ENCODE data around the gene IGSF22. TPM values are rescaled to one million over a fixed set of nuclear protein-coding genes. Genes with fewer than 3 reads are reported as not detected.

Gene IGSF22
- total RNA-seq, 1 donor from 2014 or later: 0.07 TPM

DNA sequence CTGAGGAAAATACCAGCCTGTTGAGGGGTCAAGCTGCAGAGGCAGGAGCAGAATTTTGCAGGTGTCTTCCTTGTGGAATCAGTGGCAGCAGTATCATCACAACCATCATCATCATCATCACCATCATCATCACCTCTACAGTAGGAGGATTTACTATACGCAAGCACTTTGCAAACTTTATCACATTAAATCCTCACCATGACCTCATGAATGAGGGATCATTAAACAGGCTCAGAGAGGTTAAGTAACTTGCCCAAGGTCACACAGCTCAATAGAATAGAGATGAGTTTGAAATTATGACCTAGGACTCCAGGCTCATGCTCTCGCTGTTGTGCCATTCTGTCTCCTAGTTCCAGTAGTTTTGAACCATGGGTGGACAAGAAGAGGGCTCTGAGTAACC, 40.0 kb upstream of the IGSF22 start:
- Mint-ChIP-seq H3K9me3 (no peaks in the 10 kb centered on the region), H3K36me3 (no peaks in the 10 kb centered on the region), H3K4me1 (ENCODE audit: unreplicated experiment) (no peaks in the 10 kb centered on the region), H3K4me3 (no peak overlapping the region), H3K27ac (no peak overlapping the region), H3K27me3 (peaks cover 8% of the 10 kb centered on the region)
- DNase-seq (ENCODE audit: extremely low spot score, unreplicated experiment): no peak
- TF ChIP-seq, protein P1, sequence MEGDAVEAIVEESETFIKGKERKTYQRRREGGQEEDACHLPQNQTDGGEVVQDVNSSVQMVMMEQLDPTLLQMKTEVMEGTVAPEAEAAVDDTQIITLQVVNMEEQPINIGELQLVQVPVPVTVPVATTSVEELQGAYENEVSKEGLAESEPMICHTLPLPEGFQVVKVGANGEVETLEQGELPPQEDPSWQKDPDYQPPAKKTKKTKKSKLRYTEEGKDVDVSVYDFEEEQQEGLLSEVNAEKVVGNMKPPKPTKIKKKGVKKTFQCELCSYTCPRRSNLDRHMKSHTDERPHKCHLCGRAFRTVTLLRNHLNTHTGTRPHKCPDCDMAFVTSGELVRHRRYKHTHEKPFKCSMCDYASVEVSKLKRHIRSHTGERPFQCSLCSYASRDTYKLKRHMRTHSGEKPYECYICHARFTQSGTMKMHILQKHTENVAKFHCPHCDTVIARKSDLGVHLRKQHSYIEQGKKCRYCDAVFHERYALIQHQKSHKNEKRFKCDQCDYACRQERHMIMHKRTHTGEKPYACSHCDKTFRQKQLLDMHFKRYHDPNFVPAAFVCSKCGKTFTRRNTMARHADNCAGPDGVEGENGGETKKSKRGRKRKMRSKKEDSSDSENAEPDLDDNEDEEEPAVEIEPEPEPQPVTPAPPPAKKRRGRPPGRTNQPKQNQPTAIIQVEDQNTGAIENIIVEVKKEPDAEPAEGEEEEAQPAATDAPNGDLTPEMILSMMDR (conservative IDR thresholded peaks at IDR 0.05): no peak

DNA sequence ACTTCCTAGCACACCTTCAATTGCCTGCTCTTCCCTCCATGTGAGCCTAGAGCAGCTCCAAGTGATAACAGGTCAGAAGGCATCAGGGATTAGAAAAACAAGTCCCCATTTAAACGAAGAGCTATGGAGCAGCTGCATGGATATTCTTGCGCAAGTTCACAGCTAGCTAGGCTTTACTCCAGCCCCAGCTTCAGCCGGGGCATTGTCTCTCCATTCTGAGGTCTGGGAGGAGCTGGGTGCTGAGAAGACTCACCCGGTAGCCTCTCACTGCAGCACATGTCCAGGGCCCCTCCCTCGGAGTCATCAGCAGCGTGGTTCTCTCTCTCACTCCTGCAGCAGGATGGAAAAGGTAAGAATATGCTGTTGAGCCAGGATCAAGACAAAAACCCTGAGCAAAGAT, 39.6 kb upstream of the IGSF22 start:
- H3K36me3 Mint-ChIP-seq: no peaks in the 10 kb centered on the region
- TF ChIP-seq, protein P1 (conservative IDR thresholded peaks at IDR 0.05): no peak
- H3K4me3 Mint-ChIP-seq: no peak overlapping the region
- no peaks in the 10 kb centered on the region for H3K9me3 Mint-ChIP-seq
- DNase-seq (ENCODE audit: extremely low spot score, unreplicated experiment): no peak
- no peaks in the 10 kb centered on the region for H3K4me1 Mint-ChIP-seq (ENCODE audit: unreplicated experiment)
- H3K27ac Mint-ChIP-seq: no peak overlapping the region
- peaks cover 8% of the 10 kb centered on the region for H3K27me3 Mint-ChIP-seq

DNA sequence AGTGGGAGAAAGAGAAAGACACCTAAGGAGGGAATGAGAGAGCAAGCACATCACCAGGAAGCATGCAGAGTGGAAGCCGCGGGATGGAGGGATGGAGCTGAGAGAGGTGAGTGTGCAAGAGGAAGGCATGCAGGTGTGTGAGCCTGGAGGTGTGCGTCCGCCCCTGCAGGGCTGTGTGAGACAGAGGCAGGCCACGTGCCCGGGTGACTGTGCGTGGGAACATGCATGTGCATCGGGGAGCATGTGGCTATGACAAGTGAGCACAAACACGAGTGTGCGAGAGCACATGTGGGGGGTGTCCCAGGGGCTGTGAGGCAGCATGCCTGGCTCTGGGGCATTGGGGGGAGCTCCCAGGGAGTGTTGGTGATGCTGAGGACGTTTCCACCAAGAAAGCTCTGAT, 35.8 kb upstream of the IGSF22 start:
- Mint-ChIP-seq H3K4me1 (ENCODE audit: unreplicated experiment) (no peaks in the 10 kb centered on the region), H3K9me3 (no peaks in the 10 kb centered on the region), H3K4me3 (no peak overlapping the region), H3K27me3 (peaks cover 10% of the 10 kb centered on the region), H3K36me3 (no peaks in the 10 kb centered on the region), H3K27ac (no peak overlapping the region)
- TF ChIP-seq, protein P1 (conservative IDR thresholded peaks at IDR 0.05): no peak
- DNase-seq (ENCODE audit: extremely low spot score, unreplicated experiment): no peak

DNA sequence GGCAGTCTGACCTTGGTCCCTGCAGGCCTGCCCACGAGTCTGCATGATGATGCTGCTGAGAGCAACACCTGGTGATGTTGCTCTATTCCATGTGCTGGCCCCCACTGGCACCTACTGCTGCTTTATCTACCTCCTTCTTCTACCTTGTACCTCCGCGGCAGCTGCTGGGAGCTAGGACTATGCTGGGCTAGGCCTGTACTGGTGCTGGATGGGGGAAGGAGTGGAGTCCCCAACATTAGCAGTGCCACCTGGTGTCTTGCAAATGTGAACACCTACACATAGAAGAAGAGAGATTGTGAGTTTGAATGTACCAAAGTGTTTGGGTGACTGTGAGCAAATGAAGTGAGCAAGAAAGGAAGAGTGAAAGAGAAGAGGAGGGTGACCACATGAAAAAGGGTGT, 35.2 kb upstream of the IGSF22 start:
- H3K36me3 Mint-ChIP-seq: no peaks in the 10 kb centered on the region
- H3K27me3 Mint-ChIP-seq: peaks cover 10% of the 10 kb centered on the region
- no peaks in the 10 kb centered on the region for H3K4me1 Mint-ChIP-seq (ENCODE audit: unreplicated experiment)
- no peak overlapping the region for H3K4me3 Mint-ChIP-seq
- H3K27ac Mint-ChIP-seq: no peak overlapping the region
- TF ChIP-seq, protein P1 (conservative IDR thresholded peaks at IDR 0.05): no peak
- no peaks in the 10 kb centered on the region for H3K9me3 Mint-ChIP-seq
- no peak for DNase-seq (ENCODE audit: extremely low spot score, unreplicated experiment)

DNA sequence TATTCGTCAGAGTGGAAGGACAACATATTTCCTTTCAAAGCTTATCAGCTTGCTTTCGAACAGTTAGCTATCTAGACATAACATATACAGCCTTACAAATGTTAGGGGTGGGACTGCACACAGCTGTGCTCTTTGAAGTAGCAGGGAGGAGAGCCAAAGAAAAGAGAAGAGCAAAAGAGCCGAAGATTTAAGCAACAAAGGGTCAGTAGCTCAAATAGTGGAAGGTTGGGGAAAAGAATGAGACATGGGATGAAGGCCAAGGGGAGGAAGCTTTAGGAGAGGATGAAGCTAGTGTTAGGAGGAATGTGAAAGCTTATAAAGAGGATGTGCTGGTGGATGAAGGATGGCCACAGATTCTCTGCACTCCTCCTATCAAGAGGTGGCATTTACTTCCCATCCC, 31.8 kb upstream of the IGSF22 start:
- TF ChIP-seq, protein P1 (conservative IDR thresholded peaks at IDR 0.05): no peak
- no peak overlapping the region for H3K4me3 Mint-ChIP-seq
- H3K27ac Mint-ChIP-seq: no peak overlapping the region
- no peaks in the 10 kb centered on the region for H3K4me1 Mint-ChIP-seq (ENCODE audit: unreplicated experiment)
- no peak for DNase-seq (ENCODE audit: extremely low spot score, unreplicated experiment)
- no peaks in the 10 kb centered on the region for H3K36me3 Mint-ChIP-seq
- H3K9me3 Mint-ChIP-seq: no peaks in the 10 kb centered on the region
- peaks cover 5% of the 10 kb centered on the region for H3K27me3 Mint-ChIP-seq

DNA sequence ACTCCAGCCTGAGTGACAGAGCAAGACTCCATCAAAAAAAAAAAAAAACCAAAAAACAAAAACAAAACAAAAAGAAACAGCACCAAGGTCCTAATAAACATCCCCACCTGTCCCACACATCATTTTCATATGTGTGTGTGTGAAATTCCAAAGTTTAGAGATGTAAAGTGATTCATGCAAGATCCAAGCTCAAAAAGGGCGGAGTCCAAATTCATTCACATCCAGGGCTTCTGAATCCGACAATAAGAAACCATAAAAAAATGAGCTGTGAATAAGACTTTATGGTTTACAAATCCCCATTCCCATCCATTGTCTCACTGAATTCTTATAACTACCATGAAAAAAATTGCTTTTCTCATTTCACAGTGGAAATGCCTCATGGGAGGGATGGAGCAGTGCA, 30.9 kb upstream of the IGSF22 start:
- TF ChIP-seq, protein P1 (conservative IDR thresholded peaks at IDR 0.05): no peak
- no peaks in the 10 kb centered on the region for H3K9me3 Mint-ChIP-seq

More for the DNA sequence above, 30.9 kb upstream of the IGSF22 start:
- peaks cover 5% of the 10 kb centered on the region for H3K27me3 Mint-ChIP-seq
- DNase-seq (ENCODE audit: extremely low spot score, unreplicated experiment): no peak
- H3K27ac Mint-ChIP-seq: no peak overlapping the region
- no peaks in the 10 kb centered on the region for H3K36me3 Mint-ChIP-seq
- H3K4me3 Mint-ChIP-seq: no peak overlapping the region
- peaks cover 8% of the 10 kb centered on the region for H3K4me1 Mint-ChIP-seq (ENCODE audit: unreplicated experiment)

All from type B pancreatic cell (in vitro differentiated cells).